Gastroesophageal sphincter (tissue), 3 donors: ENCODE results near the gene CHD6.

Experiments used
- CTCF ChIP-seq, 4 experiments: fragments of 200-600 bp in 2 of 4; fragments of 450-650 bp in 2 of 4; sonication (generic) in 1 of 4; IDR thresholded peaks; one replicate each; pipeline ENCODE4 v1.5.1; 2017 to 2019; ENCODE audit warnings: antibody characterized with exemption in 4 of 4, mild to moderate bottlenecking in 2 of 4, moderate library complexity in 2 of 4
- EP300 ChIP-seq: sonication (generic); formaldehyde crosslinking; IDR thresholded peaks from one replicate; pipeline ENCODE4 v1.6.1; 2017; ENCODE audit warnings: antibody characterized with exemption, mild to moderate bottlenecking
- POLR2A ChIP-seq, 2 donors: fragments of 450-650 bp; IDR thresholded peaks; one replicate each; pipeline ENCODE4 v1.6.1; 2017; ENCODE audit warnings: antibody characterized with exemption in 2 of 2, mild to moderate bottlenecking in 2 of 2, moderate library complexity in 1 of 2
- POLR2AphosphoS5 ChIP-seq: sonication (generic); formaldehyde crosslinking; IDR thresholded peaks from one replicate; pipeline ENCODE4 v1.6.1; 2017; ENCODE audit warnings: antibody characterized with exemption

GRCh38 chr20:41393705-41394066, 224.5 kb downstream of the CHD6 start:
- no peak for TF ChIP-seq EP300
- TF ChIP-seq CTCF (IDR thresholded peaks at IDR 0.05) = no peak
- TF ChIP-seq POLR2A (IDR thresholded peaks at IDR 0.05) = no peak
- no peak for TF ChIP-seq POLR2AphosphoS5
